Skeletal muscle satellite cell (primary cell): ENCODE data around the gene MPRIP.

Experiments used
- H3K27me3 ChIP-seq: 2 replicates; pipeline ENCODE4 v1.7.0; 2013; ENCODE audit warnings: low read length; ENCODE audit not compliant: control insufficient read depth, insufficient read depth
- H3K36me3 ChIP-seq: 2 replicates; pipeline ENCODE4 v1.7.0; 2013; ENCODE audit warnings: mild to moderate bottlenecking, control low read depth, low read length; ENCODE audit not compliant: insufficient read depth
- H3K4me1 ChIP-seq: 2 replicates; pipeline ENCODE4 v1.7.0; 2013; ENCODE audit warnings: low read length; ENCODE audit not compliant: control insufficient read depth, insufficient read depth
- H3K4me2 ChIP-seq: 2 replicates; pipeline ENCODE4 v1.7.0; 2013; ENCODE audit warnings: mild to moderate bottlenecking, low read length
- H3K4me3 ChIP-seq: 2 replicates; pipeline ENCODE4 v1.7.0; 2013; ENCODE audit warnings: low read length
- H3K9ac ChIP-seq: 2 replicates; pipeline ENCODE4 v1.7.0; 2013; ENCODE audit warnings: mild to moderate bottlenecking, low read depth, low read length, moderate library complexity
- H3K9me3 ChIP-seq: replicated peaks from 2 replicates; pipeline ENCODE4 v1.7.0; 2013; ENCODE audit warnings: mild to moderate bottlenecking, control low read depth, low read length

The MPRIP gene

GRCh38 chr17:17144061-17144460 lies 101.8 kb downstream of the MPRIP start:
- Histone ChIP-seq H3K4me3 (no peak overlapping the region), H3K36me3 (peaks cover 97% of the 10 kb centered on the region), H3K4me1 (peaks cover 20% of the 10 kb centered on the region), H3K4me2 (no peak overlapping the region), H3K9ac (no peak overlapping the region), H3K9me3 (no peaks in the 10 kb centered on the region), H3K27me3 (no peaks in the 10 kb centered on the region)

GRCh38 chr17:17144916-17145665 lies 102.8 kb downstream of the MPRIP start:
- H3K9me3 ChIP-seq: no peaks in the 10 kb centered on the region
- H3K4me2 ChIP-seq: no peak overlapping the region
- no peak overlapping the region for H3K4me3 ChIP-seq
- H3K4me1 ChIP-seq: peaks cover 16% of the 10 kb centered on the region
- H3K36me3 ChIP-seq: peaks cover 92% of the 10 kb centered on the region
- no peak overlapping the region for H3K9ac ChIP-seq
- no peaks in the 10 kb centered on the region for H3K27me3 ChIP-seq

- H3K9me3 ChIP-seq: no peaks in the 10 kb centered on the region
- H3K4me3 ChIP-seq: no peak overlapping the region
- no peaks in the 10 kb centered on the region for H3K27me3 ChIP-seq
- H3K4me2 ChIP-seq: no peak overlapping the region
- H3K36me3 ChIP-seq: peaks cover 88% of the 10 kb centered on the region
- no peak overlapping the region for H3K9ac ChIP-seq
- peaks cover 21% of the 10 kb centered on the region for H3K4me1 ChIP-seq
These were observed 104.6 kb downstream of the MPRIP start for GRCh38 chr17:17146786-17147406.

- H3K4me2 ChIP-seq: no peak overlapping the region
- H3K4me1 ChIP-seq: peaks cover 30% of the 10 kb centered on the region
- H3K27me3 ChIP-seq: no peaks in the 10 kb centered on the region
- no peak overlapping the region for H3K4me3 ChIP-seq
- no peaks in the 10 kb centered on the region for H3K9me3 ChIP-seq
- H3K36me3 ChIP-seq: peaks cover 86% of the 10 kb centered on the region
- no peak overlapping the region for H3K9ac ChIP-seq
These were observed 105.6 kb downstream of the MPRIP start for GRCh38 chr17:17147821-17148220.

- H3K4me1 ChIP-seq: peaks cover 39% of the 10 kb centered on the region
- no peak overlapping the region for H3K9ac ChIP-seq
- H3K36me3 ChIP-seq: peaks cover 87% of the 10 kb centered on the region
These were observed 107.5 kb downstream of the MPRIP start for GRCh38 chr17:17149520-17150447.

DNA sequence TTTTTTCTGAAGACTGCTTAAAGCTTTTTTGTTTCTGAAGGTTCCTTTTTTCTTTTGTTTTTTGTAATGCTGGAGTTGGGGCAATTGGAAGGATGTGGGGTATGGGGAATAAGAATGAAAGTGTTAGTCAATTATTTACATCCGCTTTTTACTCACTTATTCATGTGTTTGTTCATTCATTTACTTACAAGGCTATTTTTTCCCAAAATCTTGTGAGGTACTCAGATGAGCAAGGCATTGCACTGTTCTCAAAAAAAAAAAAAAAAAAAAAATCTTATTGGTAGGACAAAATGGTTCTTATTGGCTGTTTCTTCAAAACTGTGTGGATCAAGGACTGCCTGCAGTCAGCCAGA lies 108.2 kb downstream of the MPRIP start:
- Histone ChIP-seq H3K4me2 (peak overlapping the region; percentile 27), H3K27me3 (no peaks in the 10 kb centered on the region), H3K9me3 (no peaks in the 10 kb centered on the region), H3K4me3 (no peak overlapping the region), H3K9ac (no peak overlapping the region), H3K36me3 (peaks cover 87% of the 10 kb centered on the region), H3K4me1 (peaks cover 46% of the 10 kb centered on the region)

More at GRCh38 chr17:17149520-17150447, 107.5 kb downstream of the MPRIP start:
- Histone ChIP-seq H3K4me2 (no peak overlapping the region), H3K4me3 (no peak overlapping the region), H3K9me3 (no peaks in the 10 kb centered on the region), H3K27me3 (no peaks in the 10 kb centered on the region)

- H3K4me2 ChIP-seq: peak overlapping the region; percentile 69
- H3K27me3 ChIP-seq: no peaks in the 10 kb centered on the region
- H3K9ac ChIP-seq: peak overlapping the region; percentile 64
- H3K4me3 ChIP-seq: peak overlapping the region; percentile 20
- H3K36me3 ChIP-seq: peaks cover 87% of the 10 kb centered on the region
- H3K9me3 ChIP-seq: no peaks in the 10 kb centered on the region
- peaks cover 52% of the 10 kb centered on the region for H3K4me1 ChIP-seq
These were observed 108.8 kb downstream of the MPRIP start for GRCh38 chr17:17151055-17151454.

- Histone ChIP-seq H3K36me3 (peaks cover 86% of the 10 kb centered on the region), H3K4me3 (peak overlapping the region; percentile 20), H3K4me1 (peaks cover 57% of the 10 kb centered on the region), H3K9me3 (no peaks in the 10 kb centered on the region), H3K9ac (peak overlapping the region; percentile 64), H3K4me2 (peak overlapping the region; percentile 69), H3K27me3 (no peaks in the 10 kb centered on the region)
These were observed 109.3 kb downstream of the MPRIP start for GRCh38 chr17:17151541-17151940.

DNA sequence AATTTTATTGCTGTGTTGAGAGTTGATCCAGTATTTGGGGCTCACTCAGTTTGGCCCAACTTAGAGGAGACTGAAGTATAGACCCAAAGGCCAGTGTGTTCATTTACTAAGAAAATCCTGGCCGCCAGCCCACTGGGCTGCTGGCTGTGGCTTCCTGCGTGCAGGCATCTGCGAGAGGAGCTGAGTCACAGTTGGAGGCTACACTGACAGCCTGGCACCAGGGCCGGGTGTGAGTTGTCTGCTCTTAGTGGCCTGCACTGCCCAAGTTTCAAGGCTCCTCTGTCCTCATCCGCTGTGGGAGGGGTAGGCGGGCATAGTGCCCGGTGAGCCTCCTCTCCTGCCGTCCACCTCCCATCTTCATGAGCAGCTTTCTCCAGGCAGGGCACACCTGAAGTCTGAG lies 109.7 kb downstream of the MPRIP start:
- peaks cover 86% of the 10 kb centered on the region for H3K36me3 ChIP-seq
- H3K4me3 ChIP-seq: peak overlapping the region; percentile 20
- H3K4me1 ChIP-seq: peaks cover 61% of the 10 kb centered on the region
- H3K27me3 ChIP-seq: no peaks in the 10 kb centered on the region
- no peaks in the 10 kb centered on the region for H3K9me3 ChIP-seq
- H3K4me2 ChIP-seq: peak overlapping the region; percentile 69
- H3K9ac ChIP-seq: peak overlapping the region; percentile 64

DNA sequence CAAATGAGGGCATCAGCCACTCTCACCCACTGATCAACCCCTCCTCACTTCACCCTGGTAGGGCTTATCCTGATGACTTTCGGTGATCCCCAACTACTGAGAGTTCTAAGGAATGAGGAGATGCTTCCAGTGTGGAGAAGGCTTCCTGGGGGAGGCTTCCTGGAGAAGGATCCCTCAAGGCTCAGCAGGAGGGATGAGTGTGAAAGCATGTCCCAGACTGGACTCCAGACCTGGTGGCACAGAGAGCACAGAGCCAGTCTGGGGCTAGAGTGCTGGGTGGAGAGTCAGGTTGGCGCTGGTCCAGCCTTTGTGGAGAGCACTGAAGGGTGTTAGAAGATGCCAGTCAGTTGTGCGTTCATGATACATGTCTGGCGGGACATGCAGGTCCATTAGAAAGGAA lies 110.1 kb downstream of the MPRIP start:
- Histone ChIP-seq H3K9ac (peak overlapping the region; percentile 37), H3K4me2 (peak overlapping the region; percentile 20), H3K9me3 (no peaks in the 10 kb centered on the region), H3K36me3 (peaks cover 86% of the 10 kb centered on the region), H3K27me3 (no peaks in the 10 kb centered on the region), H3K4me3 (peak overlapping the region; percentile 10), H3K4me1 (peaks cover 65% of the 10 kb centered on the region)

DNA sequence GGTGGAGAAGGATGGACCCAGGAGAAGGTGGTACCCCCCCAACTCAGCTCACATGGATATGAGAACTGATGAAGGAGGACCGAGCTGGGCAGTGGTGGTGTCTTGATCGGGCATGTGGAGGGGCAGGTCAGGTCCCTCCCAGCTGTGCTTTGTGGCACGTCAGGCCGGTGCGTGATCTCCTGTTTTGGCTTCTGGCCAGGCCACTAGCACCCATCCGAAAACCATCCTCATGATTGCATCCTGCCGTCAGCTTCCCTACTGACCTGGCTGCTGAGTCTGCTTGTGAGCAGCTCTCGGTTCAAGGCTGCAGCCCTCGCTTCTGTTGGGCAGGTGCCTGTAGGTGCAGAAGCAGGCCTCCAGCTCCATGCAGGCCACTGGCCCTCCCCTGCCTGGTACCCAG lies 110.8 kb downstream of the MPRIP start:
- Histone ChIP-seq H3K36me3 (peaks cover 85% of the 10 kb centered on the region), H3K4me2 (no peak overlapping the region), H3K9me3 (no peaks in the 10 kb centered on the region), H3K9ac (peak overlapping the region; percentile 37), H3K27me3 (no peaks in the 10 kb centered on the region), H3K4me3 (no peak overlapping the region), H3K4me1 (peaks cover 66% of the 10 kb centered on the region)
